HG03045 (cell line): Measurements from ENCODE around the gene CTDSPL.
A peak's percentile ranks its signal among the peaks of the same experiment; 100 is the strongest.
"Not testable (repeated sequence)": the region's sequence is repeated elsewhere in the genome, so short reads cannot be mapped to it uniquely, and the experiment has no call there.

Source experiments
- ATAC-seq: cut with Tn5 transposase; IDR thresholded peaks from one replicate; pipeline ENCODE4 v1.9.1; 2021; ENCODE audit warnings: mild to moderate bottlenecking, moderate library complexity; ENCODE audit not compliant: unreplicated experiment

CTDSPL gene

GRCh38 chr3:37984051-37984450, 122.4 kb downstream of the CTDSPL start:
- ATAC-seq, result no peak

- ATAC-seq, result no peak
These were observed 122.9 kb downstream of the CTDSPL start for GRCh38 chr3:37984596-37984995.

GRCh38 chr3:37985637-37986320, 124.1 kb downstream of the CTDSPL start:
- no peak for ATAC-seq

GRCh38 chr3:37986479-37987314, 125.0 kb downstream of the CTDSPL start:
- no peak for ATAC-seq

- ATAC-seq, result no peak
These were observed 125.6 kb downstream of the CTDSPL start for GRCh38 chr3:37987315-37987697.

- no peak for ATAC-seq
These were observed 126.1 kb downstream of the CTDSPL start for GRCh38 chr3:37987751-37988179.

- not testable (repeated sequence) for ATAC-seq
These were observed 126.7 kb downstream of the CTDSPL start for GRCh38 chr3:37988376-37988775.

GRCh38 chr3:37988931-37989525, 127.3 kb downstream of the CTDSPL start:
- ATAC-seq, result no peak

- ATAC-seq, result no peak
These were observed 128.3 kb downstream of the CTDSPL start for GRCh38 chr3:37989821-37990480.

GRCh38 chr3:37990527-37990926, 128.8 kb downstream of the CTDSPL start, which contains the start of gene VILL:
TSS of gene VILL (plus strand) at chr3:37990786. CDS start at chr3:37993673, 2,887 bp downstream.
- ATAC-seq, result no peak

- no peak for ATAC-seq
These were observed 129.4 kb downstream of the CTDSPL start for GRCh38 chr3:37991109-37991508.

- ATAC-seq, result no peak
These were observed 130.1 kb downstream of the CTDSPL start for GRCh38 chr3:37991823-37992222.

- ATAC-seq, result no peak
These were observed 130.8 kb downstream of the CTDSPL start for GRCh38 chr3:37992271-37993066.

GRCh38 chr3:37993067-37993455, 131.4 kb downstream of the CTDSPL start:
- no peak for ATAC-seq

GRCh38 chr3:37993460-37993819, 131.8 kb downstream of the CTDSPL start:
- ATAC-seq, result peak; percentile 0

GRCh38 chr3:37993820-37994638, 132.3 kb downstream of the CTDSPL start:
- ATAC-seq, result peak; percentile 56

GRCh38 chr3:37994639-37994972, 132.9 kb downstream of the CTDSPL start:
- no peak for ATAC-seq

GRCh38 chr3:37995652-37996641, 134.3 kb downstream of the CTDSPL start:
- no peak for ATAC-seq
